KOPT-K1 (cell line): ENCODE data around the gene FRA10AC1.

Experiments used
- H3K27ac ChIP-seq: fragments of 200-600 bp; sonication (generic); 2 replicates; pipeline ENCODE4 v1.5.1; 2016; ENCODE audit warnings: antibody characterized with exemption, mild to moderate bottlenecking, low read depth, low read length; ENCODE audit not compliant: poor library complexity, severe bottlenecking
- H3K36me3 ChIP-seq: fragments of 200-600 bp; sonication (generic); 2 replicates; pipeline ENCODE4 v1.5.1; 2017; ENCODE audit warnings: antibody characterized with exemption, mild to moderate bottlenecking, low read length, moderate library complexity; ENCODE audit not compliant: insufficient read depth
- H3K9me3 ChIP-seq: fragments of 200-600 bp; sonication (generic); 2 replicates; pipeline ENCODE4 v1.5.1; 2017; ENCODE audit warnings: antibody characterized with exemption, low read length, mild to moderate bottlenecking; ENCODE audit not compliant: insufficient read depth, poor library complexity, severe bottlenecking

Gene FRA10AC1

GRCh38 chr10:93622942-93623341, 79.5 kb downstream of the FRA10AC1 start:
- no peaks in the 10 kb centered on the region for H3K9me3 ChIP-seq
- no peaks in the 10 kb centered on the region for H3K36me3 ChIP-seq
- no peak overlapping the region for H3K27ac ChIP-seq

- H3K27ac ChIP-seq: no peak overlapping the region
- no peaks in the 10 kb centered on the region for H3K36me3 ChIP-seq
- H3K9me3 ChIP-seq: no peaks in the 10 kb centered on the region
Measured at GRCh38 chr10:93620925-93621324, 81.5 kb downstream of the FRA10AC1 start.
